HG03039 (cell line): ENCODE results near the gene PSMD6.

Experiments
- ATAC-seq: cut with Tn5 transposase; IDR thresholded peaks from one replicate; pipeline ENCODE4 v1.9.1; 2021; ENCODE audit warnings: mild to moderate bottlenecking, moderate library complexity; ENCODE audit not compliant: unreplicated experiment

The PSMD6 gene

GRCh38 chr3:64046996-64047594 lies 23.8 kb upstream of the PSMD6 start:
- no peak for ATAC-seq

- ATAC-seq: no peak
Measured at GRCh38 chr3:64046592-64046991, 23.3 kb upstream of the PSMD6 start.

- no peak for ATAC-seq
Measured at GRCh38 chr3:64042952-64043351, 19.7 kb upstream of the PSMD6 start.

- ATAC-seq: no peak
Measured at GRCh38 chr3:64039981-64040733, 16.9 kb upstream of the PSMD6 start.

DNA sequence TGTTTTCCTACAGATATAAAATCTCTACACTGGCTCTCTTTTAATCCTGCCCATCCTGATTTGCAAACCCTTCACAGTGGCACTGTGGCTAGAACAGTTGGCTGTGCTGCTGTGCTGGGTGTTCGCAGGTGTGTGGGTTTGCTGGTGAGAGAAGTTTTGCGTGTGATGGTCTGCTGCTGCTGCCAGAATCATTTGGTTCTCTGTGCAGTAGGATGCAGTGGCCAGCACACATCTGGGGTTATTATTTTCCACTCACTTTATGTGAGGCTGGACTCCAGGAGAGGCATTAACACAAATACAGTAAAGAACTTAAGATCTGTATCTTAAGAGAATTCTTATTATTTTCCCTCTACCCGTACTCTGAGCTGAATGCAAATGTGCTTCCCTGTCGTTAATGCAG lies 16.0 kb upstream of the PSMD6 start:
- ATAC-seq: no peak

GRCh38 chr3:64038253-64038767 lies 15.0 kb upstream of the PSMD6 start:
- ATAC-seq: no peak

DNA sequence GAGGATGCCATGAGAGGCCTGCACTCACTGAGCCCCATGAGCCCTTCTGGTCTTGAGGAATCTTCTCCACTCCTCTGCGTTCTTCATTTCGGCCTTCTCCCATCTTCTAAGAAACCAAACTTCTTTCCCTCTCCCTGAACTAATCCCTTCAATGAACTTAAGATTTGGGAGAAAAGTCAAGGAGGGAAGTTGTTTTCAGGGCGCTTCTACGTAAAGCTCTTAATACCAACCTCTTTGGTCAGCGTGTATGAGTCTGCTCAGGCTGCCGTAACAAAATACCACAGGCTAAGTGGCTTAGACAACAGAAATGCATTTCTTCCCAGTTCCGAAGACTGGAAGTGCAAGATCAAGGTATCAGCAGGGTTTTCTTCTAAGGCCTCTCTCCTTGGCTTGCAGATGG lies 13.8 kb upstream of the PSMD6 start:
- no peak for ATAC-seq

DNA sequence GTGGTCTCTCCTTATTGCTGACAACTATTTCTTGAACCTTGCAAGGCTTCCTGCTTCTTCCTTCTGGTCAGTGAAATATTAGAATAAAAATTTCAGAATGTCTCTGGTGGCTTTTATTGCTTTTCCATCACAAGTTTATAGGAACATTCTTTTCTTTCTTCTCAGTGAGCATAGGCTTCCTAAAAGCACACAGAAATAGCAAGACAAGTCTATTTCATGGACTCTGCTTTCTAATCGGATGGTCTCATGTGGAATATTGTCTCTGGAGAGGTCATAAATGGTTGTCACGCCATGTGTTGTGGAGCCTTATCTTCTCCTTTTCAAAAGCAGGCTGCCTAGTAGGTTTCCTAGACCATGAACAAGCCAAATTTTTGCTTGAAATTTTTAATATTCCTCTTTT lies 9.8 kb upstream of the PSMD6 start:
- no peak for ATAC-seq

DNA sequence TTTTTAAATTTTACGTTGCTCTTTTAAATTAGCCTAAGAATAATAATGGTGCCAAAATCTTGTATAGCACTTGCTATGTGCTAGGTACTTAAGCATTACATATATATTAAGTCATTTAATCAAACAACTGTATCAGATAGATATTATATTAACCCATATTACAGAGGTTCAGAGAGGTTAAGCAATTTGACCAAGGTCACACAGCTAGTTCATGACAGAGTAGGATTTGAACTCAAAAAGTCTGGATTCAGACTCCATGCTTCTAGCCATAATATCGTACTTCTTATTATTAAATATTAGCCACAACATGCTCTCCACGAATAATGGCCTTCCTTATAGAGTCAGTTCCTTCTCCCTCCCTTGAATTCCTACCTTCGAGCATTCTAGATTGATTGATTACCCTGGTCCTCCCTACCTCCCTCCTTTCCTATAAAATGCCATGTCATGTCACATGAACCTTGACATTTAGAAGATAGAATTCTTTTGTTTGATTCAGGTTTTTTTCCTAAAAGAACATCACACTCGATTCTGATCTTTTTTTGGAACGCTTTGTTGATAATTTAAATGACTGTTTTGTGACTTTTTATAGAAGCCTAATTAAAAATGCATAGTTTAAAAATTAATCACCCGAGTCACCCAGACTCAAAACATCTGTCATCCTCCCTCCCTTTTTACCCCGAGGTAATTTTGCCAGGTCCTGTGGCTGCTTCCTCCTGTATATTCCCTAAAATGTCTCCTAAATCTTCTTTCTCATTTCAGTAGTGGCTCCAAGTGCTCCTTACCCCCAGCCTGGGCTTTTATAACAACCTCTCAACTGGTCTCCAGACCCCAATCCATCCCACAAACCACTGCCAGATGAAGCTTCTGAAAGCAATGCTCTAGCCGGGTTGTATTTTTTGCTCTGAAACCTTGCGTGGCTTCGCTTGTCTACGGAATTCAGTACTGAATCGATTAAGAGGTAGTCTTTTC lies 8.5 kb upstream of the PSMD6 start:
- ATAC-seq: no peak

- peak; percentile 97 for ATAC-seq
Measured at GRCh38 chr3:64030741-64031140, 7.4 kb upstream of the PSMD6 start.

DNA sequence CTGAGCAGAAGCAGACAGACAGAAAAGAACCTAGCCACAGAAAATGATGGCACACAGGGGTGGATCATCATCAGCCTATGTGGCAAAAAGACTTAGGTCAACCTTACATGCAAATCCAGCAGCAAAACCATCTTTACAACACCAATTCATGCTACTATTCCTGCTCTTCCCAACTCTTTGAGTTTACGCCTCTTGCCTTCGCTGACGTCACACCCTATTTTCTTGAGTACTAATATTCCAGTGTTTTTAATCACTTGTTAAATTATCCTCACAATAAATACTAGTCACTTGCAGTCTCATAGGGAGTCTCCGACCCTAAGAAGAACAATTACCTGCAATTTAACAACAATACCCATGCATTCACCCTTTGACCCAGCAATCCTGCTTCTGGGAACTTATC lies 6.0 kb upstream of the PSMD6 start:
- no peak for ATAC-seq

GRCh38 chr3:64028754-64029153 lies 5.5 kb upstream of the PSMD6 start:
- no peak for ATAC-seq

GRCh38 chr3:64027658-64028057 lies 4.4 kb upstream of the PSMD6 start:
- no peak for ATAC-seq

DNA sequence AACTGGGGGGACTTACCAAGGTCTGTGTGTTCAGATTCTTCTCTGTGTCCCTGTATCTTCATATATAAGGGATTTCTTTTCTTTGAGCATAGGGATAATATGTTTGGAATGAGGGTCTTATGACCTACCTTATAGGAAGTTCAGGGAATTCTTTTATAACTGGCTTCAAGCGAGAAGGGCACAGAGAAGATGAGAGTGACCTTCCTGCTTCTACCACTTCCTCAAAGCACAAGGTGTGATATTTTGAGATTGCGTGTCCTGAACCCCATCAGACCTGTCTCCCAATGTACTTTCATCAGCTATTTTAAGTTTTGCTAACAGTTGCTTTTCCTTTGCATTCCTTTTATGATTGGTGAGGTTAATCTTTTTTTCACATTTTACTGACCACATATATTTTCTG lies 3.1 kb upstream of the PSMD6 start:
- ATAC-seq: no peak

DNA sequence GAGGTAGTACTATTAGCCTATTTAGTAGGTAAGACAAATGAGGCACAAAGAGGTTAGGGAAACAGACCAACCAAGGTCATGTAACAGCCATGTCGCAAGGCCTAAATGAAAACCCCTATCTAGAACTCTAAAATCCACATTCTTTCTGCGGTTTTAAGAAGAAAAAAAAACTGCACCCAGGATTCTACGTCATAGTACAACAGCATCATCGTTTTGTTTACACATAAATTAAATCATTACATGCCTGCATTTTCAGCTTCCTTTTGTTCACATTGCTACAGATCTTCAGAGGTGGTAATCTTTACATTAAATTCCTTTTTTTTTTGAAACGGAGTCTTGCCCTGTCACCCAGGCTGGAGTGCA lies 548 bp upstream of the PSMD6 start:
- ATAC-seq: no peak

DNA sequence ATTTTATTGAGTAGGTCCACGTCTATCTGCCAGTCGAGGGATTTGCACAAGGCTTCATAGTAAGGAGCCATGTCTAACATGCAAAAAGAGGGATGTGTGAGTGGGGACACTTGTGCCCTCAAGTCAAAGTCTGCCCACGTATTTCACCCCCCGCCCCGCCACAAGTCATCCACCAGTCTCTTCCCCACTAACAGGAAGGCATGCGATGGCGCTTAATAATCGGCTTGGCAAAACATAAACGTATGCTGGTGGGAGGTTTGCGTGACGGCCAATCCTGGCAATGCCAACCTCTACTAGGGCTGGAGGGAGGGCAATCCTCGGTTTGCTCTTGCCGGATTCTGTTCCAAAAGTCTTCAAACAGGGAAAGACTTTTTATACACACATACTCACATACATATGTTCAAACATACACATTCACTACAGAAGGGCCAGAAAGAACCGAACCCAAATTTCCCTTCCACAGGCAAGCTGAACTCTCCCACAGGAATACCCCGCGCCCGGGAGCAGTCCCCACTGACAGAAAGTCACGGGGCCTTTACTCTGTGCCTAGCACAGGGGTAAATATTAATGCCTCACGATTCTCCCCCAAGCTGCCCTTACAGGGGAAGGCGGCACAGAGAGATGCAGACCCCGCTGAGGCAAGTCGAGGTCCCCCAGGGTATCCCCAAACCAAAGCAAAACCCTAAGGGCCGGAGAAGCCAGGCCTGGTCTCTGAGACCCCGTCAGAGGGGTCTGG lies 675 bp downstream of the PSMD6 start:
- no peak for ATAC-seq

GRCh38 chr3:64021922-64022321 lies 1.4 kb downstream of the PSMD6 start:
- no peak for ATAC-seq

DNA sequence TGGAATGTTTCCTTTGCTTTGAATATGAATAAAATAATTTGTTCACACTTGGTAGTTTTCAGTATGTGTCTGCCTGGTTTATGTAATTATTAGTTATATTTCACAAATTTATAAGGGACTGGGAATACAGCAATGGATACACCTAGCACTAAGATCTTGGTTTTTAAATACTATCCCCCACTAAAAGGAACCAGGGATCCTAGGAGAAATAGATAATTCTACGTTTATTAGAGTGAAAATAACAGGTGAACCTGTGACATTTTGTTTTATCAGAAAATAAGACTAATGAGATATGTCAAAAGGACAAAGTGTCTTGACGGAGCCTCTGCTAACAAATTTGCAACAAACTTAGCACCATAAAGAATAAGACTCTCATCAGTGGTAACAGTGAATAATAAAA lies 3.4 kb downstream of the PSMD6 start:
- ATAC-seq: no peak

- ATAC-seq: no peak
Measured at GRCh38 chr3:64019271-64019670, 4.0 kb downstream of the PSMD6 start.

- no peak for ATAC-seq
Measured at GRCh38 chr3:64016941-64017620, 6.2 kb downstream of the PSMD6 start.
